Activated naive CD8-positive, alpha-beta T cell treated with anti-CD3 and anti-CD28 coated beads, Interleukin-2, amount 50 U/mL, for 24 hours (primary cell): Measurements from ENCODE around the gene MAZ.
A peak's percentile ranks its signal among the peaks of the same experiment; 100 is the strongest.
"Not testable (repeated sequence)": the region's sequence is repeated elsewhere in the genome, so short reads cannot be mapped to it uniquely, and the experiment has no call there.

Source experiments
- ATAC-seq: fragments of 150-1000 bp; cut with Tn5 transposase; one replicate; pipeline ENCODE4 v1.10.0; 2021
- DNase-seq: peaks from one replicate; pipeline ENCODE4 v3.0.0; 2021
- H3K27ac Mint-ChIP-seq: one replicate; pipeline ENCODE4 v1.8.0; 2021; ENCODE audit warnings: mild to moderate bottlenecking, mixed read lengths
- H3K27me3 Mint-ChIP-seq: one replicate; pipeline ENCODE4 v1.8.0; 2021; ENCODE audit warnings: mixed read lengths
- H3K36me3 Mint-ChIP-seq: one replicate; pipeline ENCODE4 v1.8.0; 2021; ENCODE audit warnings: low read depth, mixed read lengths
- H3K4me1 Mint-ChIP-seq: one replicate; pipeline ENCODE4 v1.8.0; 2021; ENCODE audit warnings: mixed read lengths
- H3K4me3 Mint-ChIP-seq: one replicate; pipeline ENCODE4 v1.8.0; 2021; ENCODE audit warnings: mild to moderate bottlenecking, moderate library complexity, mixed read lengths
- H3K9me3 Mint-ChIP-seq: one replicate; pipeline ENCODE4 v1.8.0; 2021; ENCODE audit warnings: mixed read lengths

The MAZ gene

GRCh38 chr16:29793153-29793552 lies 13.2 kb upstream of the MAZ start:
- Mint-ChIP-seq H3K36me3 (peaks cover 58% of the 10 kb centered on the region), H3K4me1 (peaks cover 39% of the 10 kb centered on the region)
- H3K4me3 Mint-ChIP-seq, H3K27me3 Mint-ChIP-seq, H3K9me3 Mint-ChIP-seq, ATAC-seq, DNase-seq, H3K27ac Mint-ChIP-seq: not testable (repeated sequence)

- DNase-seq (no peak), ATAC-seq (no peak)
- no peak overlapping the region for H3K4me3 Mint-ChIP-seq
- H3K27ac Mint-ChIP-seq, result no peak overlapping the region
- peaks cover 36% of the 10 kb centered on the region for H3K4me1 Mint-ChIP-seq
- no peaks in the 10 kb centered on the region for H3K27me3 Mint-ChIP-seq
- H3K36me3 Mint-ChIP-seq, result peaks cover 67% of the 10 kb centered on the region
- H3K9me3 Mint-ChIP-seq, result no peaks in the 10 kb centered on the region
These were observed 12.1 kb upstream of the MAZ start for GRCh38 chr16:29794231-29794710.

GRCh38 chr16:29802416-29802935 lies 3.9 kb upstream of the MAZ start:
- H3K27ac Mint-ChIP-seq, result no peak overlapping the region
- ATAC-seq (no peak), DNase-seq (no peak)
- H3K4me1 Mint-ChIP-seq, result peaks cover 21% of the 10 kb centered on the region
- H3K4me3 Mint-ChIP-seq, result no peak overlapping the region
- peaks cover 58% of the 10 kb centered on the region for H3K36me3 Mint-ChIP-seq
- H3K9me3 Mint-ChIP-seq, result no peaks in the 10 kb centered on the region
- H3K27me3 Mint-ChIP-seq, result no peaks in the 10 kb centered on the region

- peak overlapping the region; percentile 97 for H3K4me3 Mint-ChIP-seq
- H3K36me3 Mint-ChIP-seq, result peaks cover 59% of the 10 kb centered on the region
These were observed 2.3 kb upstream of the MAZ start for GRCh38 chr16:29804020-29804419.

GRCh38 chr16:29804455-29805231 lies 1.7 kb upstream of the MAZ start:
- DNase-seq (no peak), ATAC-seq (peak; percentile 1)
- peaks cover 57% of the 10 kb centered on the region for H3K36me3 Mint-ChIP-seq

More at GRCh38 chr16:29804020-29804419, 2.3 kb upstream of the MAZ start:
- Mint-ChIP-seq H3K9me3 (no peaks in the 10 kb centered on the region), H3K27me3 (no peaks in the 10 kb centered on the region), H3K4me1 (peaks cover 34% of the 10 kb centered on the region), H3K27ac (peak overlapping the region; percentile 99)
- ATAC-seq (no peak), DNase-seq (no peak)

GRCh38 chr16:29805232-29806098 lies 864 bp upstream of the MAZ start:
- peaks cover 61% of the 10 kb centered on the region for H3K36me3 Mint-ChIP-seq

More at GRCh38 chr16:29804455-29805231, 1.7 kb upstream of the MAZ start:
- peaks cover 35% of the 10 kb centered on the region for H3K4me1 Mint-ChIP-seq
- H3K27me3 Mint-ChIP-seq, result no peaks in the 10 kb centered on the region
- H3K27ac Mint-ChIP-seq, result peak overlapping the region; percentile 99
- peak overlapping the region; percentile 97 for H3K4me3 Mint-ChIP-seq
- H3K9me3 Mint-ChIP-seq, result no peaks in the 10 kb centered on the region

GRCh38 chr16:29806641-29807425 lies 504 bp downstream of the MAZ start:
- DNase-seq (peak; percentile 74), ATAC-seq (no peak)
- peaks cover 57% of the 10 kb centered on the region for H3K4me1 Mint-ChIP-seq
- H3K9me3 Mint-ChIP-seq, result no peaks in the 10 kb centered on the region
- H3K27me3 Mint-ChIP-seq, result no peaks in the 10 kb centered on the region
- peak overlapping the region; percentile 98 for H3K27ac Mint-ChIP-seq
- peak overlapping the region; percentile 97 for H3K4me3 Mint-ChIP-seq
- peaks cover 53% of the 10 kb centered on the region for H3K36me3 Mint-ChIP-seq

More at GRCh38 chr16:29805232-29806098, 864 bp upstream of the MAZ start:
- Mint-ChIP-seq H3K27ac (peak overlapping the region; percentile 99), H3K27me3 (no peaks in the 10 kb centered on the region), H3K4me1 (peaks cover 44% of the 10 kb centered on the region), H3K4me3 (peak overlapping the region; percentile 97), H3K9me3 (no peaks in the 10 kb centered on the region)
- peak; percentile 98 for DNase-seq
- ATAC-seq, result peak; percentile 64

GRCh38 chr16:29807426-29808218 lies 1.3 kb downstream of the MAZ start:
- Mint-ChIP-seq H3K4me3 (peak overlapping the region; percentile 97), H3K27me3 (peaks cover 5% of the 10 kb centered on the region), H3K4me1 (peaks cover 58% of the 10 kb centered on the region), H3K27ac (peak overlapping the region; percentile 98), H3K36me3 (peaks cover 53% of the 10 kb centered on the region), H3K9me3 (no peaks in the 10 kb centered on the region)
- peak; percentile 27 for ATAC-seq
- DNase-seq, result peak; percentile 90

GRCh38 chr16:29808219-29808900 lies 2.0 kb downstream of the MAZ start:
- Mint-ChIP-seq H3K4me1 (peaks cover 58% of the 10 kb centered on the region), H3K36me3 (peaks cover 46% of the 10 kb centered on the region), H3K27ac (peak overlapping the region; percentile 98), H3K27me3 (peaks cover 5% of the 10 kb centered on the region), H3K4me3 (peak overlapping the region; percentile 97), H3K9me3 (no peaks in the 10 kb centered on the region)
- ATAC-seq (no peak), DNase-seq (peak; percentile 42)

GRCh38 chr16:29809031-29809747 lies 2.9 kb downstream of the MAZ start:
- H3K4me1 Mint-ChIP-seq, result peaks cover 53% of the 10 kb centered on the region
- no peak for ATAC-seq

GRCh38 chr16:29809850-29810698 lies 3.7 kb downstream of the MAZ start:
- H3K4me1 Mint-ChIP-seq, result peaks cover 52% of the 10 kb centered on the region
- no peaks in the 10 kb centered on the region for H3K9me3 Mint-ChIP-seq

More at GRCh38 chr16:29809031-29809747, 2.9 kb downstream of the MAZ start:
- H3K27ac Mint-ChIP-seq, result peak overlapping the region; percentile 98
- H3K27me3 Mint-ChIP-seq, result peaks cover 5% of the 10 kb centered on the region
- no peaks in the 10 kb centered on the region for H3K9me3 Mint-ChIP-seq
- H3K4me3 Mint-ChIP-seq, result peak overlapping the region; percentile 97
- peaks cover 38% of the 10 kb centered on the region for H3K36me3 Mint-ChIP-seq
- no peak for DNase-seq

More at GRCh38 chr16:29809850-29810698, 3.7 kb downstream of the MAZ start:
- DNase-seq (peak; percentile 60), ATAC-seq (no peak)
- peak overlapping the region; percentile 86 for H3K27ac Mint-ChIP-seq
- peaks cover 34% of the 10 kb centered on the region for H3K36me3 Mint-ChIP-seq
- H3K4me3 Mint-ChIP-seq, result peak overlapping the region; percentile 97
- H3K27me3 Mint-ChIP-seq, result peaks cover 5% of the 10 kb centered on the region
